HG03460 (cell line): Measurements from ENCODE around the gene RBM22.

Experiments
- ATAC-seq: cut with Tn5 transposase; IDR thresholded peaks from one replicate; pipeline ENCODE4 v1.9.1; 2021; ENCODE audit not compliant: unreplicated experiment

RBM22 gene

GRCh38 chr5:150672884-150673275 lies 28.0 kb downstream of the RBM22 start:
- no peak for ATAC-seq

GRCh38 chr5:150672237-150672883 lies 28.5 kb downstream of the RBM22 start:
- no peak for ATAC-seq

- no peak for ATAC-seq
Observed at GRCh38 chr5:150671509-150672236, 29.2 kb downstream of the RBM22 start.

- no peak for ATAC-seq
Observed at GRCh38 chr5:150670948-150671310, 29.9 kb downstream of the RBM22 start.

GRCh38 chr5:150670275-150670947 lies 30.5 kb downstream of the RBM22 start:
- no peak for ATAC-seq

GRCh38 chr5:150665044-150665443 lies 35.8 kb downstream of the RBM22 start:
- ATAC-seq = no peak

- no peak for ATAC-seq
Observed at GRCh38 chr5:150663936-150664335, 36.9 kb downstream of the RBM22 start.

GRCh38 chr5:150662731-150663516 lies 37.9 kb downstream of the RBM22 start:
- ATAC-seq = no peak

- ATAC-seq = no peak
Observed at GRCh38 chr5:150661821-150662596, 38.9 kb downstream of the RBM22 start.

GRCh38 chr5:150661086-150661485 lies 39.8 kb downstream of the RBM22 start, which contains the start of gene MYOZ3:
Gene MYOZ3, plus strand, starts transcription at chr5:150661251. Its CDS starts 1,691 bp downstream, at chr5:150662942.
- ATAC-seq = no peak

- no peak for ATAC-seq
Observed at GRCh38 chr5:150660108-150660831, 40.6 kb downstream of the RBM22 start.

- no peak for ATAC-seq
Observed at GRCh38 chr5:150659360-150660107, 41.3 kb downstream of the RBM22 start.

- ATAC-seq = no peak
Observed at GRCh38 chr5:150658699-150659265, 42.1 kb downstream of the RBM22 start.

GRCh38 chr5:150658121-150658520 lies 42.7 kb downstream of the RBM22 start:
- no peak for ATAC-seq

- peak; percentile 70 for ATAC-seq
Observed at GRCh38 chr5:150656191-150657132, 44.4 kb downstream of the RBM22 start.

GRCh38 chr5:150655221-150655620 lies 45.6 kb downstream of the RBM22 start:
- ATAC-seq = no peak

GRCh38 chr5:150653762-150654556 lies 46.9 kb downstream of the RBM22 start:
- no peak for ATAC-seq
